GM13977 (cell line): ENCODE results near the gene BPIFB1.

Experiments
- DNase-seq: peaks from one replicate; pipeline ENCODE4 v3.0.0; 2012; ENCODE audit warnings: low spot score
- CTCF ChIP-seq: IDR thresholded peaks from 2 replicates; pipeline ENCODE4 v1.5.1; 2012; ENCODE audit warnings: mild to moderate bottlenecking, control low read depth; ENCODE audit not compliant: insufficient read depth; ENCODE audit errors: extremely low read depth, missing control alignments
- in situ Hi-C: fragments of 300-500 bp; cut with MboI; formaldehyde crosslinking; loops from one replicate; pipeline ENCODE4 v1.12.0; 2022; ENCODE audit warnings: low sequenced_read_pairs, low pct_unique_long_range_greater_than_20kb, mixed read lengths, inconsistent platforms; ENCODE audit not compliant: unreplicated experiment

The BPIFB1 gene

DNA sequence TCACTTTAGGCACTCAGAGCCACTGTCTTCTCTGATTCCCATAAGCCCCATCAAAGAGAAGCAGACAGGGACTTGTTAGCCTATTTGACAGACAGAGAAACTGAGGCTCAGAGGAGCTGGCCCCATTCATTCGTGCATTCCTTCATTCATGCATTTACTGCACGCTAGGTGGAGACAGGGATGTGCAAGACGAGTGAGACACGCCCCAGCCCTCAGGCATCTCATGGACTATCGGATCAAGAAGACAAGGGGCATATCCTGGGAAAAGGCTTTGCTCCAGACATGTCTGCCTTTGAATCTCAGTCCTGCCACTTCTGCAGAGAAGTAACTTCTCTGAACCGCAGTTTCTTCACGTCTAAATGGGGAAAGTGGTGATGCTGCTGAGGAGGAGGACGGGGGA lies 54.1 kb downstream of the BPIFB1 start:
- TF ChIP-seq CTCF: no peak
- DNase-seq: no peak
- in situ Hi-C loops: no loop called here

GRCh38 chr20:33337531-33338165 lies 54.6 kb downstream of the BPIFB1 start:
- peak; percentile 60 for DNase-seq
- no peak for TF ChIP-seq CTCF
- in situ Hi-C loops: no loop called here

- in situ Hi-C loops: no loop called here
- DNase-seq: no peak
- no peak for TF ChIP-seq CTCF
These were observed 55.6 kb downstream of the BPIFB1 start for GRCh38 chr20:33338467-33339258.

DNA sequence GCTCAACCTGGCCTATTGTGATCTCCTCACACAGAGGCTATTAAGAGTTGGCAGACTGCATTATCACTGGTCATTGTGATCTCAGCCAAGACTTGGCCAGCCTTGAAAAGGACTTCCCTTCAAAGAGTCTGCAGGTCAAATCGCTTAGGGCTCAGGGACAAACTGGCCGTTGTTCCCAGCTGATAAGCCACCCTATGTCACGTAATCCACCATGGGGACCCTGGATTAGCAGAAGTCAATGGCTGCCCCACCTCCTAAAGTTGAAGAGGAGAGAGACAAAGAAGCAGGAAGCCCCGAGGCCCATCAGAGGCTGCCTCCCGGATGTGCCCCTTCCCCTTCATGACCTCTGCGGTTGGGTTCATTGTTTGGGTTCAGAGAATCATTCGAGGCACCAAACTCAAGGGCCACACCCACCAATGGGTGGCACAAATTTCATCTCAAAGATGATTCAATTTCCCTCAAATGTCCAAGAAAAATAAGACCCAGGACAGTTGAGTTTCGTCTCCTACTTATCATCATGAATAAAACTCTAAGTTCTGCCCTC lies 56.6 kb downstream of the BPIFB1 start:
- in situ Hi-C loops: no loop called here
- no peak for TF ChIP-seq CTCF
- DNase-seq: no peak

- DNase-seq: no peak
- TF ChIP-seq CTCF: no peak
- in situ Hi-C loops: no loop called here
These were observed 60.5 kb downstream of the BPIFB1 start for GRCh38 chr20:33343521-33343920.

DNA sequence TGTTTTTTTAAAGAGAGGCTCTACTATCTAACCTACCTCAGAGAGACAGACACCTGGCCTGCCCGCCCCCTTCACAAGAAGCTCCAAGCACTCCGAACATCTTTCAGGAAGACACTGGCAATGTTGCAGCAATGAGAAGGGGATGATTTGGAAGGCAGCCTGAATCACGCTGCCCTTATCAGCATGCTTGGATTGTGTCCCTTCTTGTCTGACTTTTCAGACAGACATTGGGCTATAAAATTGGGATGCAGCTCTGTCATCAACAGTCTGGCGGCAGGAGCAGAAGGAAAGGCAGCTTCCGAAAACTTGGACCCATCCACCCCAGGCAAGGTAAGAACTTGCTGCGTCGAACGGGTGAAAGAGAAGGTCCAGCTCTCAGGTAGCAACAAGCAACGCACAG lies 62.3 kb downstream of the BPIFB1 start:
- no peak for DNase-seq
- in situ Hi-C loops: no loop called here
- TF ChIP-seq CTCF: no peak
